IPS-11a (cell line): Measurements from ENCODE around the gene PTCD1.
A peak's percentile ranks its signal among the peaks of the same experiment; 100 is the strongest.

Source experiments
- H3K4me3 ChIP-seq: one replicate; pipeline ENCODE4 v1.5.1; 2013; ENCODE audit warnings: low read depth, low read length, control low read depth

PTCD1 gene

DNA sequence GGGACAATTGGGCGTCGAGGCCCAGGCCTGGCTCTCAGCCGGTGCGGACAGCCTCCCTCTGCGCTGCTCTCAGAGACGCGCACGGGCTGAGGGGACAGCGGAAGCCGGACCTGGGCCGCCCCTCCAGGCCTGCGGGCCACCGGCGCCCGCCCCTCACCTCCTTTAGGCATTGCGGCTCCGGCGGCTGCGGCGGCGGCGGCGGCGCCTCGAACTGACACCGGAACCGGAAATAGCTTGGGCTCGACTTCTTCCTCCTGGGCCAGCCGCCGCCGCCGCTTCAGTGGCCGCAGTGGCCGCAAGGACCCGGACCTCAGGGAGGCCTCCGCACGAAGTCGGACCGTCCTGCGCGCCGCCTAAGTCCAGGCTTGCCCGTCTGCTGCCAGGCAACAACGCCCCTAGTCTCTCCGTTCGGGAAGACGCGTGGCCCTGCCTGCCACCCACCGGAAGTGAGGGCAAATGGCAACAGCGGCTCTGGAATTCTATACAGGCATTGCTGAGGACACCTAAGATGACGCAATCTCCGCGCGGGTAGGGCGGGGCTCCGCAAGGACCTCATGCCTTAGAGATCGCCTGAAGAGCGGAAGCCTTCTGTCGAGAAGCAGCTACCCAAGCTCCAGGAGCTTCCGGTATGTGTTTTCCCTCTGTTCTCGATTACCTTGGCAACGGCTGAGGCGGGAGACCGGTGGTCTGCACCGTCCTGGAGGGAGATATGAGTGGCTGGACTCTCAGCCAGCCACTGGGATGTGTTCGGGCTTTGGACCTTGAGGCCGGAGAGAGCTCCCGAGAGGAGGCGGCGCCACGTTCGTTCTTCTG is 30.0 kb downstream of the PTCD1 start, which contains the start of the genes BUD31 and PDAP1:
TSS of gene BUD31 (plus strand) at position 591 of the 813 bp plus-strand sequence. CDS start 2,124 bp downstream, outside the sequence.
TSS of gene PDAP1 (minus strand) at position 219 of the 813 bp plus-strand sequence. CDS start at position 170, 49 bp downstream.
- peak within 1 kb of the TSS; percentile 85 for H3K4me3 ChIP-seq

DNA sequence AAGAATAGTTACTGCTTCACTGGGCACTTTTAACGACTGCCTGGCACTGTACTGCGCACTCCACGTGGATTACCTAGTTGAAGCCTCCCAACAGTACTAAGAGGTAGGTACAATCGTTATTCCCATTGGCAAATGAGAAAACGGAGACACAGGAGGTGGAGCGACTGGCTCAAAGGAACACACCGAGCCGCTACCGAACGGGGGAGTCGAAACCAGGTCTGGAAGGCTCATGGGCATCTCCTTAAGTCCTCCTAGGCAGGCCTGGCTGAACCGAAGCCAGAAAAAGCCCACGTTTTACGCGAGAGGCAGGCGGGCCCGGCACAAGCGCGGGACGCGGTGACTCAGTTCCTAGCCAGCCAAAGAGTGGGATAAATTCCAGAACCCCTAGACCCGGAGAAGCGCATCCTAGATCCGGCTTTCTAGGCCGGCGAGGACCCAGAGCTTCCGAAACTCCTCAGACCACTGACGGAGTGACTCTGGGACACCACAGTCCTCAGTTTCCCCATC is 30.7 kb downstream of the PTCD1 start:
- H3K4me3 ChIP-seq: peak overlapping the region; percentile 85

DNA sequence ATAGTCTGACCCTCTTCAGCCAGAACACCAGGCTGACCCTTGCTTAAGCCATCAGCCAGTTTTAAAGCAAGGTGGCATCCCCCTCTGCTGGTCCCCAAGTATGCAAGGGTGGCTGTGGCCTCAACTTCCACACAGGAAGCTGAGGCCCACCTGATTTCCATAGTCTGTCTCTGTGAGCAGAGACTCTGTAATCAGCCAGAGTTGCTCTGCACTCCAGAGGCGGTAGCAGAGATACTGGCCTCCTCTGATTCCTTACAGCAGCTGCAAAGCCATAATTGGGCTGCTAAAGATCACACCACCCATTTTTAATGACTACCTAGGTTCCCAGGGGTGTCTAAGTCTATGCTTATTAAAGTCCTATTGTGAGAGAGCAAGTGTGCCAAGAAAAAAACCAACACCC is 32.0 kb downstream of the PTCD1 start:
- H3K4me3 ChIP-seq: no peak overlapping the region

DNA sequence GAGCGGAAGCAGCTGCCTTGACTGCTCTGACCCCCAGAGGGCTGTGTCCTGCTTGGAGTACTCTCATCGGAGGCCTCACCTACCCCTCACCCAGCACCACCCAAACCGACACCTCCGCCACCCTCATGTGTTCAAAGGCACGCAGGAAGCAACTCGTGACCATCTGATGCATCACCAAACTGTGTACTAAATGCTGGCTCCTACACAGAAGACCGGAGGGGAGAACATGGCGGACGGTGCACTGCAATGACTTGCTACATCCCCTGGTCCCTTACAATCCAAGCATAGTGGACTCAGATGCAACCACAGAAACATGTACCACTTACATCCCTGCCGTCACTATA is 33.6 kb downstream of the PTCD1 start:
- H3K4me3 ChIP-seq: no peak overlapping the region

DNA sequence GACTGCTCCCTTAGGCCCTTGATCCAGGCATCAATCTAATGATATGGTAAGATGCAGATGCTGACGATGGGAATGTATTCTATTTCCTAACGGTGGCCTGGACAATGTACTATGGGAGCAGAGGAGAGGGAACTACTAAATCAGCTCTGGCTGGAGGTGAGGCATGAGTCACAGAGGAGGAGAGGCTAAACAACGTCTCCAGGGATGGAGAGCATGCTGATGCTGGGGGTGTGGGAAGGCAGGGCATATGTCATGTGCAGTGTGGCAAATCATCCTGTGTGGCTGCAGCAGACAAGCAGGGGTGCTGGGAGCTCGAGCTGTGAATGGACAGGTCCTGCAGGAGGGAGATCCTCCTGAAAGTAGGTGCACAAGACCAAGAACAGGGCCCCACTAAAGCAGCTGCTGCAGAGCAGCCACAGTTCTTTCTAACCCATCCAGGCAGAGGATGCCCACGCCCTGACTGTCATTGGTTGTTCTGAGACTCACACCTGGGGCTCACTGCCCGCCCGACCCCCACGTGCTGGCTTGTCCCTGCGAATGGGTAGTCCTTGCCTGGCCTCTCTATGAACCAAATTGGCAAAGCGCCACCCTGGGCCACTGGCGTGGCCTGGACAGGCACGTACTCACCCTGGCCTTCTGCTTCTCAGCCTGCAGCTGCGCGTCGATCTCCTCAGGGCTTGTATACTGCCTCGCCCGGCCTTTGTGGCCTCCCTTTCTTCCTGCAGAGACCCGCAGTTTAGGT is 34.2 kb downstream of the PTCD1 start:
- H3K4me3 ChIP-seq: no peak overlapping the region

DNA sequence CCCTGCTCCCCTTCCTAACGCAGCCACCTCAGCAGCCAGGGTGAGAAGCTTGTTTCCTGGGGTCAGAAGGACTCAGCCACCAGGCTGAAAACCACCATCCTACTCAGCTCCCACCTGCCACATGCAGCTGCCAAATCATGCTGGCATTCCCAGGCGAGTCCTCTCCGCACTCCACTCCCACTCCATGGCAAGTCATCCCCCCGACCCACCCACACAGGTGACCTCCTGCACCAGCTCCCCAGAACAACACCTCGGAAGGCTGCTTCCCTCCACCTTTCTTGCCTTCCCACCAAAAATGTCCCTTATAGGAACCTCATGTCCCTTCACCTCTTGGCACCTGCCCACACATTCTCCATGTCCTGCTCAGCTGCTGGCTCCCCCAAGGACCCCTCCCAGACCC is 34.8 kb downstream of the PTCD1 start:
- no peak overlapping the region for H3K4me3 ChIP-seq

DNA sequence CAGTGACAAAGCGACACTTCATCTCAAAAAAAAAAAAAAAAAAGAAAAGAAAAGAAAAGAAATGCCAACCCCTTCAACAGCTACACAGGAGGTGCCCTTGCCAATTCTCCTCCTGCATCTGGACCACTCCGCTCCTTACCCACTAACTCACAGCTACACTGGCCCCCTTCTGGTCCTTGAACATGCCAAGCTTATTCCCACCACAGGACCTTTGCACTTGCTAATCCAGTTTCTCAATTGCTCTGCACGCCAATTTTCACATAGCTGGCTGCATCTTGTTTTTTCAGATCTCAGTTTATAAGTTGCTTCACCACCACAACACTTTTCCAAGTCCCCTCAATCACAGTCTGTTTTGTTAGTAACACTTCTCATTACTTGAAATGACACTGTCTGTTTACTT is 35.7 kb downstream of the PTCD1 start:
- H3K4me3 ChIP-seq: no peak overlapping the region

DNA sequence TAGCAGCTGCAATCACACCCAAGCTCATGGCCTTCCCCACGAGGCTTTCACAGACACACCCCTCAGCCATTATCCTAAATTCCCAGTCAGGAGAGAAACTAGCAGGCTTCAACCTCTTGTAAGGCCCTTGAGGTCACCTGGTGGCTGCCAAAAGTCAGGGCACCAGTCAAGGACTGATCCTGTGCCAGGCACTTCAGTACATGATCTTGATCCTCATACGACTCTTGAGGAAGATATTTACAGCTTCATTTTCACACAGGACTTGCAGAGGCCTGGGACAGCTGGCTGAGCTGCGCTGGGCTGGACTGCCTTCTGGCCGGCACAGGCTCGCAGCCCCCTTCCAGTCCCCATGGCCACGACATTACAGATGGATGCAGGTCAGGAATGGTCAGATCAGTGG is 39.0 kb downstream of the PTCD1 start:
- no peak overlapping the region for H3K4me3 ChIP-seq

DNA sequence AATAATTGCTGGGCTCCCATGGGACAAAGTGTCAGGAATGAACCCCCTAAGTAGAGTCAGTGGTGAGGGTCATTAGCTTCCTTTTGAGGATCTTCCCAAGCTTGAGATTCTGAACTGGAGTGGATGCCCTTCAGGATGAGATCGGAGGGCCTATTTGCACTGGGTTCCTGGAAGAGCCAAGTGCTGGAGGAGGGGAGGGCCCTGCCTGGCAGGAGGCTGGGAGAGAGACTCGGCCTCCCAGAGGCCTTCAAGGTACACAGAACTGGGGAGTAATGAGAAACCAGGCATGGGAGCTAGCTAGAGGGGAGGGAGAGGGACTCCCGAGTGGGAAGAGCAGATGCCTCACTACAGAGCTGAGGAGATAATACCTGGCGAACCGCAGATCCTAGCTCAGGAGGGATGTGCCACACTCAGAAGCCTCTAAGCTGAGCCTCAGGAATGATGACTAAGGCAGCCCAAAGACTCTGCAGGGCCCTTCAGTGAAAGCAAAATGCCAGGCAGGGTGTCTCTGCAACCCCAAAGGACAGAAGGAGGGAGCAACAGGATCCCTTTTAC is 39.6 kb downstream of the PTCD1 start:
- no peak overlapping the region for H3K4me3 ChIP-seq

DNA sequence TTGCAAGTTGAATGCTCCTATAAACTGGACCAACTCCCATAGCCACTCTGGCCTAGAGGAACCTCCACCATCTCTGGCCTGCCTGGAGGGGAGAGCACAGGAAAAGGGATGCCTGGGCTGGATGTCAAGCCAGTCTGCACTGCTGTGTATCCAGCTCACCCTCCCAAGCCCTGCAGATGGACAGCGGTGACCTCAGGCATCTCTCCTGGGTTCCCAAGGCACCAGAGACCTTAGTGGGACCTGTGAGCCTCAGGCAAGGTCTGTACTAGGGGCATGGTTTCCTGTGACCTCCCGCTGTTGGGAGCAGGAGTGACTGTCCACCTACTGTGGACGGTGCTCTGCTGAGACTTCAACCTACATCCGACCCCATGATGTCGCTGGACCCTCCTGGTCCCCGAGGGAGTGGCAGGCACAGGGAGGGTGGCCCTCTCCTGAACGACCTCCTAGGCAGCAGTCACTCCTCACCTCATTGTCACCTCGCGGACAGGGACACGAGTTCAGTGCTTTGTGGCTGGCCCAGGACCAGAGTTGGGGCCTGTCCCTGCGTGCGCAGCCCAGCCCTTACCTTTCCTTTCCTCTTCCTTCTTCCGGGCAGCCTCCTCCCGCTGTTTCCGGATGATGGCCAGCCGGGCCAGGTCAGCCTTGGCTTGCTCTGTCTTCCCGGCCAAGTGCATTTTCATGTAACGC is 41.2 kb downstream of the PTCD1 start:
- no peak overlapping the region for H3K4me3 ChIP-seq

DNA sequence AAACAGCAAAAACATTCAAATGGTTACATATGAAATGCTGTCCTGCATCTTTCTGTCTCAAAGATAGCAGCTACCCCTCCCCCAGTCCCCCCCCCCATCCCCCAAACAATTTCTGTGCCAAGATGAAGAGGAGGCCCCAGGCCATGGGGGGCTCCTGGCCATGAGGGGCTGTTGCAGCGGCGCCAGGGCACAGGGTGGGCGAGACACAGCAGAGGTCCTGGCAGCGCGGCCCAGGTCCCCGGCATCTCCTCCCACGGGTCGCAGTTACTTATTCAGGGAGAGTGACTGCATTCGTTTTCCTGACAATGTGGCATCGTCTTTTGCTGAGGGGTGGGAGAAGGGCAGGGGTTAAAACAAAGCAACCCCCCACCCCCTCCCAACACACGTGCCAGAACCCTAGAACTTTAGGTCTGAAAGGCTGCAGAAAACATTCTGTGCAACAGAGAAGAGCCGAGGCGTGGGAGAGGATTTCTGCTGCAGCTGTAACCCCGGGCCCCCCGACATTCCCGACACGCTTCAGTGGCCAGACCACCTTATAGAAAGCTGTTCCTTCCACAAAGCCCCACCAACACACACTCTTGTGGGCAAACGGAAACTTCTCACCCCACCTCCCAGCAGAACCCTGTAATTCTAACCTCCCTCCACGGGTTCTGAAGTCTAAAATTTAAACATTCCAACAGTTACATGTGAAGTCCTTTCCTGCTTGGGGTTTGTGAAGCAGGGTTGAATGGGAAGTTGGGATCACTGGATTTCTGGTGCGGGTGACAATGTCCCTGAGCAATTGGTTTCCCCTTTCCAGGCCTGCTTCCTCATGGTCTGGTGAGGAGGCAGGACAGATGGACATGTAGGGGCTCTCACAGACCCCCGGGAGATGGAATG is 41.9 kb downstream of the PTCD1 start:
- no peak overlapping the region for H3K4me3 ChIP-seq

DNA sequence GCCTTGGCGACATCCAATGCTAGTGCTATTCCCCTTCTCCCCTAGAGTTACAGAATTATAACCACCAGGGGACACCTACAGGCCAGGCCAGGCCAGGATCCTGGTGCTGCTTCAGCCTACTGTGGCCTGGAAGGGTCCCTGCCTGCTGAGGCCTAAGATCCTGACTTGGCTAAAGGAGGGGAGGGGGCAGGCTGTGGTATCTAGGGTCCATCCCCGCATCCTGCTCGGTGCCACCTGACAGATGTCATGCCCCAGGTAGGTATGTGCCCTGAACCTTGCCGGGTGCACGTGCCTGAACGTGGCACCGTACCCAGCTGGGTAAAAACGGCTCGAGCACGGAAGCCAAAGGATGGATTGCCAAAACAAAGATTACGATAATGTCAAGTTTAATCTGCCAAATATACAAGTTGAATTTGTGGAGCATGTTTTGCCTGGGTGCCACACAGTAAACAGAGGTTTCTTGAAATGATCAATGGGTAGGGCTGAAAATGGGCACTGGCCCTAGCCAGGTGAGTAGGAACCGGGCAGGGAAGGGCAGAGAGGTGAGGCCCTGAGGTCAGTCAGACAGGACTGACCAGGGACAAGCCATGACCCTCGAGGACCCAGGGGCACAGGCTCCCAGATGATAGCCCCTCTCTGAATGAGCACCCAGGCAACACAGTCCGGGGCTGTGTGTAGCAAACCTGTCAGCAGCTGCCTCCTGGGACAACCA is 42.8 kb downstream of the PTCD1 start:
- H3K4me3 ChIP-seq: no peak overlapping the region

DNA sequence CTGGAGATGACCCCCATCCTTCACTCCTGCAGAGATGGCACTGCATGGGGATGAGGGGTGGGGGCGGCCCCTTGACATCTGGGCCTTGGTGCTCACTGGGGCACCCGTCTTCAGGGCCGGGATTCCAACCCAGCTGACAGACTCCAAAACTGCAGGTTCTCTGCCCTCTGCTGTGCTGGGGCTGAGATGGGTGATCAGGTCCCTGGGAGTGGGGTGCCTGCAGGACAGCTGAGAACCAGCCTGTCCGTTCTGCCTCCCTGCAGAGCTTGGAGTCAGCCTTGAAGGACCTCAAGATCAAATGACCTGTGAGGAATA is 44.5 kb downstream of the PTCD1 start:
- no peak overlapping the region for H3K4me3 ChIP-seq

DNA sequence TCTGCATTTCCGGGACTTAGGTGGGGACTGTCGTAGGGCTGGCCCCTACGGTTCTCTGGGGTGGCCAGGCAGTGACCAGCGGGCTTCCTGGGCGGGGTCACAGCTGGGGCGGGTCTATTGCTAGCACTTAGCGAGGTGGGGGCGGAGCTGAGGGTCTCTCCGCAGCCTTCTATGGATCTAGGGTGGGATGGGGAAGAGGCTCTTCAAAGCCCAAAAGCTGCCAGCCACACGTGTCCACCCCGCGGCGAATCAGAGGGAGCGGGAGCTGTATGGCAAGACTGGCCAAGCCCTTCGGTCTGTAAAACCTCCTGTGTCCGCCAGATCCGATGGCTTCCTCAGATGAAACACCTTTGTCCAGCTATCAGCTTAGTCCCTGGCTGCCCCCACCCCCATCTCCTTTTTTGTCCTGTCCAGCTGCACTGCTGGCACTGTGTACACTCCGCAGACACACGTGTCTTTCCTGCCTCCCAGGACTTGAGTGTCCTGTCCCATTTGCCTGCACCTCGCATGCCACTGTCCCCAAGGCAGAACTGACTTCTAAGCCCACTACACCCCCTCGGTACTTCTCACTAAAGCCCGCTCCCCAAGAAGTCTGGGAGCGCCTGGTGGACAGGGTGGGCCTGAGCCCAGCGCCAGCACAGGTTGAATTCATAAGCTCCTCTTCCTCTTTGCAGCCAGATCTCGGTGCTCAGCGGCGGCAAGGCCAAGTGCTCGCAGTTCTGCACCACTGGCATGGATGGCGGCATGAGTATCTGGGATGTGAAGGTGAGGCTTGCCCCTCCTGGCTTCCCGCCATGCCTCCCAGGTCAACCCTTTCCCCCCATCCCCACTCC is 45.0 kb downstream of the PTCD1 start:
- H3K4me3 ChIP-seq: peak overlapping the region; percentile 67

DNA sequence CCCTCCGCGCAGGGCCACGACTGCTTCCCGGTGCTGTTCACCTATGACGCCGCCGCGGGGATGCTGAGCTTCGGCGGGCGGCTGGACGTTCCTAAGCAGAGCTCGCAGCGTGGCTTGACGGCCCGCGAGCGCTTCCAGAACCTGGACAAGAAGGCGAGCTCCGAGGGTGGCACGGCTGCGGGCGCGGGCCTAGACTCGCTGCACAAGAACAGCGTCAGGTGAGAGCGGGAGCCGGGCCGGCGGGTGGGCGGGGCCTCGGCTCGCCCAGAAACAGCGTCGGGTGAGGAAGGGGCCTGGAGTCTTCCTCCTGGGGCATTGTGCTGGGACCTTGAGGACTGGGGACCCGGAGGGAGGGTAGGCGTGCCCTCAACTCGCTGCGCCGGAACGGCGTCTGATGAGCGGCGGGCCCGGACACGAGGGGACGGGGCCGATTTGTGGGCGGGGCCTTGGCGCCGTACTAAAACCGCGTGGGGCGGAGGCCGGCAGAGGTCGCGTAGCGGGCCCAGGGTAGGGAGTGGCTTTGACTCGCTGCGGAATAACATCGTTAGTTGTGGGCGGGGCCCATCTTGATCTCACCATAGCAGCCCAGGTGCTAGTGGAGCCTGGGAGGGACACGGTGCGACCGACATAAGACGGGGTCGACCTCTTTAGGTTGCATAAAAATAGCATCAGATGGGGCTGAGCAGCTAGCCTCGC is 45.8 kb downstream of the PTCD1 start:
- peak overlapping the region; percentile 67 for H3K4me3 ChIP-seq

DNA sequence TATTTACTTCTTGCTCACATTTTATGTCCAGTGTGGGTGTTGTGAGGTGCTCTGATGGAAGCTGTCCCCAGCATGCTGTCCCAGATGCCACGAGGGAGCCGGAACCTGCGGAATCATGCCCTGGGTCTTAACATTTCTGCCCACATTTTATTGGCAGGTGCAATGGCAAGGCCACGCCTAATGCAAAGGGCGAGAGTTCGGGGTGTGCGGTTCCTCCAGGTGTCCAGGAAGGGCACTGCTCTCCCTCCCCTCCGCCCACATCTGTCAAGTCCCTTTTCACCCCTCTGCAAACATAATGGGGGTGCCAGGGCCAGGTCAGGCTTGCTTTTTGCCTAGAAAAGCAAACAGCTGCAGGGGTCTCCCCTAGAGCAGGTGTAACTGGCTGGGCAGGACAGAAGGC is 46.6 kb downstream of the PTCD1 start:
- H3K4me3 ChIP-seq: peak overlapping the region; percentile 67

DNA sequence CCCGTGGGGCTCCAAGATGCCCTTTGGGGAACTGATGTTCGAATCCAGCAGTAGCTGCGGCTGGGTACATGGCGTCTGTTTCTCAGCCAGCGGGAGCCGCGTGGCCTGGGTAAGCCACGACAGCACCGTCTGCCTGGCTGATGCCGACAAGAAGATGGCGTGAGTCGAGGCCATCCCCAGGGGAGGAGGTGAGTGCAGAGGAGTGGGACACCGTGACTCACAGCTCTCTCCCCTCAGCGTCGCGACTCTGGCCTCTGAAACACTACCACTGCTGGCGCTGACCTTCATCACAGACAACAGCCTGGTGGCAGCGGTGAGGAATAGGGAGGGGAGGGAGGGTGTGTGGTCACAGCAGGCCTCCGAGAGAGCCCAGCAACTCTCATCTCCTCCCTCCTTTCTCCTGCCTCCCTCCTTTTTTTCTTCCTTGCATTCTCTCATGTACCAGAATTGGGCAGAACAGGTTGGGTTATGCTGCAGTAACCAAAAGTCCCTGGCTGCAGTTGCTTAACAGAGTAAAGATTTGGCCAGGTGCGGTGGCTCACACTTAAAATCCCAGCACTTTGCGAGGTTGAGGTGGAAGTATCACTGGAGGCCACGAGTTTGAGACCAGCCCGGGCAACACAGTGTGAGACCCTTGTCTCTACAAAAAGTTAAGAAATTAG is 47.5 kb downstream of the PTCD1 start:
- H3K4me3 ChIP-seq: no peak overlapping the region

DNA sequence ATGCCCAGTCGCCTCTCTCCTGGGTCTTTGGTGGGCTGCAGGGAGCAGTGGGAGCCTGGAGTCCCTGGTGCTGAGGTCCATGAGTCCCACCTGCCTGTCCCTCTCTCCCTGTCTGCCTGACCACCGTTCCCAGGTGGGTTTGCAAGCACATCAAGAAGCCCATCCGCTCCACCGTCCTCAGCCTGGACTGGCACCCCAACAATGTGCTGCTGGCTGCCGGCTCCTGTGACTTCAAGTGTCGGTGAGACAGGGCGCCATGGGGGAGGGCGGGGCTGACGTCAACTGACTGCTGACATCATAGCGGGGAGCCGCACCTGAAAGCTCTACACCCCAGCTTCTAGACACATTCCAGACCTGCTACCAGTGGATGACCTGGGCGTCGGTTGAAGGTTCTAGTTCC is 48.8 kb downstream of the PTCD1 start:
- H3K4me3 ChIP-seq: no peak overlapping the region
